Neural cell (in vitro differentiated cells): Measurements from ENCODE around the gene TPST1. TPM values are rescaled to one million over a fixed set of nuclear protein-coding genes. Genes with fewer than 3 reads are reported as not detected.

Source experiments
- H2AFZ ChIP-seq: fragments of 200-600, 300-800 bp; sonication (generic), shearing (Covaris generic); 2 replicates; pipeline ENCODE4 v1.6.0; 2014; ENCODE audit warnings: low read depth, mild to moderate bottlenecking, antibody characterized with exemption, low read length, moderate library complexity
- H3F3A ChIP-seq: fragments of 200-600 bp; shearing (Covaris generic); 2 replicates; pipeline ENCODE4 v1.6.1; 2016; ENCODE audit warnings: mild to moderate bottlenecking, moderate library complexity, mixed read lengths, antibody characterized with exemption, low read length; ENCODE audit not compliant: insufficient read depth, poor library complexity, severe bottlenecking
- H3K27ac ChIP-seq: fragments of 200-600, 300-800 bp; sonication (generic), shearing (Covaris generic); 2 replicates; pipeline ENCODE4 v1.5.1; 2014; ENCODE audit warnings: mild to moderate bottlenecking, low read length, moderate library complexity
- H3K27me3 ChIP-seq: fragments of 300-800, 200-600 bp; sonication (generic), shearing (Covaris generic); 2 replicates; pipeline ENCODE4 v1.6.0; 2014; ENCODE audit warnings: mild to moderate bottlenecking, low read depth, low read length, moderate library complexity; ENCODE audit not compliant: insufficient read depth
- H3K36me3 ChIP-seq: fragments of 300-800, 200-600 bp; sonication (generic), shearing (Covaris generic); 2 replicates; pipeline ENCODE4 v1.5.1; 2014; ENCODE audit warnings: mild to moderate bottlenecking, antibody characterized with exemption, low read length, moderate library complexity; ENCODE audit not compliant: insufficient read depth
- H3K4me2 ChIP-seq: fragments of 300-800, 200-600 bp; sonication (generic), shearing (Covaris generic); 2 replicates; pipeline ENCODE4 v1.6.0; 2014; ENCODE audit warnings: mild to moderate bottlenecking, low read length
- H3K4me3 ChIP-seq: fragments of 300-800, 200-600 bp; sonication (generic), shearing (Covaris generic); 2 replicates; pipeline ENCODE4 v1.5.1; 2014; ENCODE audit warnings: mild to moderate bottlenecking, low read length, moderate library complexity
- H3K79me2 ChIP-seq: fragments of 200-600 bp; shearing (Covaris generic); replicated peaks from 2 replicates; pipeline ENCODE4 v1.6.0; 2014; ENCODE audit warnings: mild to moderate bottlenecking, low read length, moderate library complexity; ENCODE audit not compliant: insufficient read depth
- H3K9ac ChIP-seq: fragments of 300-800, 200-600 bp; sonication (generic), shearing (Covaris generic); 2 replicates; pipeline ENCODE4 v1.6.1; 2016; ENCODE audit warnings: mild to moderate bottlenecking, low read length, mixed read lengths
- H3K9me2 ChIP-seq: fragments of 200-600 bp; shearing (Covaris generic); 2 replicates; pipeline ENCODE4 v1.6.1; 2016; ENCODE audit warnings: mild to moderate bottlenecking, low read length, mixed read lengths; ENCODE audit not compliant: insufficient read depth
- H3K9me3 ChIP-seq: fragments of 200-600, 300-800 bp; sonication (generic), shearing (Covaris generic); 2 replicates; pipeline ENCODE4 v1.6.1; 2016; ENCODE audit warnings: mild to moderate bottlenecking, mixed run types, low read length, moderate library complexity, mixed read lengths
- H4K20me1 ChIP-seq: fragments of 200-600 bp; shearing (Covaris generic); 2 replicates; pipeline ENCODE4 v1.6.1; 2016; ENCODE audit warnings: mild to moderate bottlenecking, mixed run types; ENCODE audit not compliant: insufficient read depth
- CTCF ChIP-seq: fragments of 450-650 bp; IDR thresholded peaks from 2 replicates; pipeline ENCODE4 v1.5.1; 2014; ENCODE audit warnings: antibody characterized with exemption, mild to moderate bottlenecking, moderate library complexity; ENCODE audit not compliant: poor library complexity, severe bottlenecking
- EP300 ChIP-seq: fragments of 450-650 bp; conservative IDR thresholded peaks from 2 replicates; pipeline ENCODE4 v1.6.1; 2014; ENCODE audit warnings: antibody characterized with exemption, mild to moderate bottlenecking, moderate library complexity; ENCODE audit not compliant: poor library complexity, severe bottlenecking
- EZH2 ChIP-seq: fragments of 200-600, 300-800 bp; shearing (Covaris generic), sonication (generic); IDR thresholded peaks from 2 replicates; pipeline ENCODE4 v1.6.1; 2014; ENCODE audit warnings: antibody characterized with exemption, low read length, borderline replicate concordance, mild to moderate bottlenecking; ENCODE audit not compliant: insufficient read depth, poor library complexity, severe bottlenecking
- MXI1 ChIP-seq: fragments of 450-650 bp; conservative IDR thresholded peaks from 2 replicates; pipeline ENCODE4 v1.6.1; 2014; ENCODE audit warnings: antibody characterized with exemption, mild to moderate bottlenecking; ENCODE audit not compliant: poor library complexity, severe bottlenecking
- POLR2AphosphoS5 ChIP-seq: IDR thresholded peaks from 2 replicates; pipeline ENCODE4 v1.6.1; 2012
- RAD21 ChIP-seq: fragments of 450-650 bp; conservative IDR thresholded peaks from 2 replicates; pipeline ENCODE4 v1.6.1; 2014; ENCODE audit warnings: antibody characterized with exemption, mild to moderate bottlenecking, moderate library complexity
- REST ChIP-seq: IDR thresholded peaks from 2 replicates; pipeline ENCODE4 v1.6.1; 2012; ENCODE audit warnings: borderline replicate concordance
- SMC3 ChIP-seq: fragments of 450-650 bp; conservative IDR thresholded peaks from 2 replicates; pipeline ENCODE4 v1.6.1; 2014; ENCODE audit warnings: antibody characterized with exemption, mild to moderate bottlenecking, moderate library complexity; ENCODE audit not compliant: poor library complexity
- TAF1 ChIP-seq: IDR thresholded peaks from 2 replicates; pipeline ENCODE4 v1.6.1; 2012; ENCODE audit warnings: low read depth
- polyA plus RNA-seq: library from polyadenylated mRNA; depleted of rRNA; stranded (reverse); fragments of >200 nt; gene quantifications from 2 replicates; pipeline ENCODE4 v1.2.3, GENCODE V29; 2014

Gene TPST1
- polyA plus RNA-seq, 1 donor from 2014 or later, result 58.5 TPM

- no peaks in the 10 kb centered on the region for H4K20me1 ChIP-seq
- no peak overlapping the region for H3K27ac ChIP-seq
- no peaks in the 10 kb centered on the region for H3K27me3 ChIP-seq
- TF ChIP-seq MXI1, result no peak
- no peak for TF ChIP-seq TAF1
- no peak for TF ChIP-seq EP300
- no peak for TF ChIP-seq REST
- TF ChIP-seq SMC3, result no peak
- TF ChIP-seq POLR2AphosphoS5, result no peak
- no peak for TF ChIP-seq CTCF
- no peak for TF ChIP-seq RAD21
- TF ChIP-seq EZH2, result no peak
- no peak overlapping the region for H2AFZ ChIP-seq
- H3K9me3 ChIP-seq, result no peaks in the 10 kb centered on the region
- H3K79me2 ChIP-seq, result peaks cover 9% of the 10 kb centered on the region
- no peak overlapping the region for H3K4me2 ChIP-seq
- no peaks in the 10 kb centered on the region for H3K36me3 ChIP-seq
- no peaks in the 10 kb centered on the region for H3K9me2 ChIP-seq
- H3F3A ChIP-seq, result no peaks in the 10 kb centered on the region
- H3K9ac ChIP-seq, result no peak overlapping the region
- H3K4me3 ChIP-seq, result no peak overlapping the region
These were observed 33.0 kb downstream of the TPST1 start for GRCh38 chr7:66237906-66238772.

- no peaks in the 10 kb centered on the region for H3K36me3 ChIP-seq
- H3K9ac ChIP-seq, result no peak overlapping the region
- H3K27me3 ChIP-seq, result no peaks in the 10 kb centered on the region
- H3F3A ChIP-seq, result no peaks in the 10 kb centered on the region
- H3K4me3 ChIP-seq, result no peak overlapping the region
- no peaks in the 10 kb centered on the region for H3K9me3 ChIP-seq
- peaks cover 10% of the 10 kb centered on the region for H3K79me2 ChIP-seq
- no peak overlapping the region for H2AFZ ChIP-seq
- no peaks in the 10 kb centered on the region for H4K20me1 ChIP-seq
- no peak overlapping the region for H3K27ac ChIP-seq
- no peak overlapping the region for H3K4me2 ChIP-seq
- TF ChIP-seq TAF1, result no peak
- no peak for TF ChIP-seq MXI1
- no peak for TF ChIP-seq EP300
- TF ChIP-seq RAD21, result no peak
- TF ChIP-seq CTCF, result no peak
- TF ChIP-seq POLR2AphosphoS5, result no peak
- TF ChIP-seq EZH2, result no peak
- no peak for TF ChIP-seq SMC3
- no peak for TF ChIP-seq REST
- H3K9me2 ChIP-seq, result no peaks in the 10 kb centered on the region
These were observed 33.8 kb downstream of the TPST1 start for GRCh38 chr7:66238773-66239466.
